ENCODE data around the gene PAPPA.

DNA sequence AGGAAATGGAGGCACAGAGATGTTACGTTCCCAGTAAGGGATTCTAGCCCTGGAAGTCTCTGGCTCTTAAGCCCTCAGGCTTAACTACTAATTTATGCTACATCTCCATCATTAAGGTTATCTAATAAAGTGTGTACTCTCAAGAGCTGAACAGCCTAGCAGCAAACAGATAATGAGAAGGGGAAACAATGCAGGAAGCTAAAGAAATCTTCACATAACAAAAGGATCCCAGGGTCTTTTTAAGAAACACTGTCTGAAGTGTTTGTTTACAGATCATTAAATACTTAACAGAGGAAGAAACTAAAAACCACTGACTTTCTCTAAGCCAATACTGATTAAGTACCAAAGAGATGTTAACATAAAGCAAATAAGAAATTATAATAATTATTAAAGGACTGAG is 129.0 kb downstream of the PAPPA start:
- no peak for TF ChIP-seq POLR2A (IDR thresholded peaks at IDR 0.05)
- TF ChIP-seq, protein P1, sequence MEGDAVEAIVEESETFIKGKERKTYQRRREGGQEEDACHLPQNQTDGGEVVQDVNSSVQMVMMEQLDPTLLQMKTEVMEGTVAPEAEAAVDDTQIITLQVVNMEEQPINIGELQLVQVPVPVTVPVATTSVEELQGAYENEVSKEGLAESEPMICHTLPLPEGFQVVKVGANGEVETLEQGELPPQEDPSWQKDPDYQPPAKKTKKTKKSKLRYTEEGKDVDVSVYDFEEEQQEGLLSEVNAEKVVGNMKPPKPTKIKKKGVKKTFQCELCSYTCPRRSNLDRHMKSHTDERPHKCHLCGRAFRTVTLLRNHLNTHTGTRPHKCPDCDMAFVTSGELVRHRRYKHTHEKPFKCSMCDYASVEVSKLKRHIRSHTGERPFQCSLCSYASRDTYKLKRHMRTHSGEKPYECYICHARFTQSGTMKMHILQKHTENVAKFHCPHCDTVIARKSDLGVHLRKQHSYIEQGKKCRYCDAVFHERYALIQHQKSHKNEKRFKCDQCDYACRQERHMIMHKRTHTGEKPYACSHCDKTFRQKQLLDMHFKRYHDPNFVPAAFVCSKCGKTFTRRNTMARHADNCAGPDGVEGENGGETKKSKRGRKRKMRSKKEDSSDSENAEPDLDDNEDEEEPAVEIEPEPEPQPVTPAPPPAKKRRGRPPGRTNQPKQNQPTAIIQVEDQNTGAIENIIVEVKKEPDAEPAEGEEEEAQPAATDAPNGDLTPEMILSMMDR (IDR thresholded peaks at IDR 0.05): no peak
